MM.1S (cell line): Measurements from ENCODE around the gene DHX35.

Experiments used
- DNase-seq: peaks from one replicate; pipeline ENCODE4 v3.0.0-alpha.2; 2015
- H2AFZ ChIP-seq: fragments of 300-600 bp; sonication (generic); 2 replicates; pipeline ENCODE4 v1.6.0; 2016; ENCODE audit warnings: antibody characterized with exemption, low read length
- H3F3A ChIP-seq: fragments of 300-600 bp; sonication (generic); 2 replicates; pipeline ENCODE4 v1.6.1; 2016; ENCODE audit warnings: mild to moderate bottlenecking, antibody characterized with exemption, low read length, moderate library complexity, mixed read lengths; ENCODE audit not compliant: insufficient read depth
- H3K27ac ChIP-seq: fragments of 300-600 bp; sonication (generic); 2 replicates; pipeline ENCODE4 v1.5.1; 2016; ENCODE audit warnings: mild to moderate bottlenecking, low read length
- H3K27me3 ChIP-seq: fragments of 300-600 bp; sonication (generic); replicated peaks from 2 replicates; pipeline ENCODE4 v1.6.0; 2016; ENCODE audit warnings: low read length; ENCODE audit not compliant: insufficient read depth
- H3K36me3 ChIP-seq: fragments of 300-600 bp; sonication (generic); replicated peaks from 2 replicates; pipeline ENCODE4 v1.6.1; 2016; ENCODE audit warnings: mild to moderate bottlenecking, low read length, mixed read lengths; ENCODE audit not compliant: insufficient read depth
- H3K4me1 ChIP-seq: fragments of 300-600 bp; sonication (generic); 2 replicates; pipeline ENCODE4 v1.6.1; 2016; ENCODE audit warnings: low read length, mixed read lengths
- H3K4me2 ChIP-seq: fragments of 300-600 bp; sonication (generic); 2 replicates; pipeline ENCODE4 v1.6.0; 2016; ENCODE audit warnings: low read depth, low read length
- H3K4me3 ChIP-seq: fragments of 300-600 bp; sonication (generic); 2 replicates; pipeline ENCODE4 v1.5.1; 2016; ENCODE audit warnings: low read length, mixed read lengths
- H3K79me2 ChIP-seq: fragments of 300-600 bp; sonication (generic); 2 replicates; pipeline ENCODE4 v1.6.1; 2016; ENCODE audit warnings: mixed run types, low read length, mixed read lengths
- H3K9ac ChIP-seq: fragments of 300-600 bp; sonication (generic); 2 replicates; pipeline ENCODE4 v1.6.1; 2016; ENCODE audit warnings: low read length, mixed read lengths
- H3K9me2 ChIP-seq: fragments of 300-600 bp; sonication (generic); replicated peaks from 2 replicates; pipeline ENCODE4 v1.6.1; 2016; ENCODE audit warnings: mild to moderate bottlenecking, low read length, mixed read lengths; ENCODE audit not compliant: insufficient read depth
- H3K9me3 ChIP-seq: fragments of 300-600 bp; sonication (generic); replicated peaks from 2 replicates; pipeline ENCODE4 v1.6.1; 2016; ENCODE audit warnings: mild to moderate bottlenecking, low read length, mixed read lengths; ENCODE audit not compliant: insufficient read depth
- H4K20me1 ChIP-seq: fragments of 300-600 bp; sonication (generic); 2 replicates; pipeline ENCODE4 v1.6.1; 2016; ENCODE audit warnings: mild to moderate bottlenecking, low read length, moderate library complexity, mixed read lengths; ENCODE audit not compliant: insufficient read depth
- CTCF ChIP-seq: fragments of 300-600 bp; sonication (generic); IDR thresholded peaks from 2 replicates; pipeline ENCODE4 v1.5.1; 2016; ENCODE audit warnings: antibody characterized with exemption, low read length, mixed read lengths
- EZH2 ChIP-seq: fragments of 300-600 bp; sonication (generic); optimal IDR thresholded peaks from 2 replicates; pipeline ENCODE3; 2017; ENCODE audit warnings: low read depth, mild to moderate bottlenecking, antibody characterized with exemption, low read length, mixed read lengths
- EZH2phosphoT487 ChIP-seq: fragments of 300-600 bp; sonication (generic); IDR thresholded peaks from 2 replicates; pipeline ENCODE4 v1.6.1; 2018; ENCODE audit warnings: antibody characterized with exemption, low read length

The DHX35 gene

GRCh38 chr20:38961530-38962043 lies 557 bp upstream of the DHX35 start:
- peak overlapping the region; percentile 83 for H2AFZ ChIP-seq
- peaks cover 7% of the 10 kb centered on the region; the same call in 1 of the 2 replicates for H3F3A ChIP-seq
- peak overlapping the region; percentile 37; the same call in 1 of the 2 replicates for H3K27ac ChIP-seq
- no peaks in the 10 kb centered on the region for H3K9me2 ChIP-seq
- H3K27me3 ChIP-seq, result no peaks in the 10 kb centered on the region
- TF ChIP-seq EZH2, result no peak
- TF ChIP-seq CTCF, result no peak
- H3K4me2 ChIP-seq, result peak overlapping the region; percentile 84
- H4K20me1 ChIP-seq, result no peaks in the 10 kb centered on the region
- H3K9ac ChIP-seq, result peak overlapping the region; percentile 66
- H3K36me3 ChIP-seq, result no peaks in the 10 kb centered on the region
- H3K4me1 ChIP-seq, result peaks cover 11% of the 10 kb centered on the region; the same call in 1 of the 2 replicates
- peaks cover 34% of the 10 kb centered on the region for H3K79me2 ChIP-seq
- no peaks in the 10 kb centered on the region for H3K9me3 ChIP-seq
- peak overlapping the region; percentile 96 for H3K4me3 ChIP-seq
- DNase-seq, result peak; percentile 10

- Histone ChIP-seq H4K20me1 (no peaks in the 10 kb centered on the region), H3F3A (0 out of 2 replicates have a peak, but pooled peaks cover 5% of the 10 kb centered on the region), H3K9ac (peak overlapping the region; percentile 77; the same call in 1 of the 2 replicates), H3K36me3 (no peaks in the 10 kb centered on the region), H2AFZ (peak overlapping the region; percentile 87), H3K4me2 (peak overlapping the region; percentile 91), H3K9me3 (no peaks in the 10 kb centered on the region), H3K9me2 (no peaks in the 10 kb centered on the region), H3K4me1 (peaks cover 11% of the 10 kb centered on the region; the same call in 1 of the 2 replicates), H3K27me3 (no peaks in the 10 kb centered on the region), H3K79me2 (peaks cover 39% of the 10 kb centered on the region), H3K27ac (peak overlapping the region; percentile 59; the same call in 1 of the 2 replicates), H3K4me3 (peak overlapping the region; percentile 96)
- DNase-seq, result no peak
- TF ChIP-seq EZH2, result no peak
- no peak for TF ChIP-seq CTCF
- no peak for TF ChIP-seq EZH2phosphoT487
These were observed 821 bp downstream of the DHX35 start for GRCh38 chr20:38962928-38963401.

- TF ChIP-seq CTCF (no peak), EZH2 (no peak), EZH2phosphoT487 (no peak)
- Histone ChIP-seq H3K79me2 (peaks cover 39% of the 10 kb centered on the region), H3K4me1 (peaks cover 11% of the 10 kb centered on the region; the same call in 1 of the 2 replicates), H3K27ac (no peak overlapping the region), H3K36me3 (no peaks in the 10 kb centered on the region), H3K4me2 (no peak overlapping the region), H3K9ac (no peak overlapping the region), H3K9me2 (no peaks in the 10 kb centered on the region), H2AFZ (no peak overlapping the region), H3K27me3 (no peaks in the 10 kb centered on the region), H3K9me3 (no peaks in the 10 kb centered on the region), H3F3A (0 out of 2 replicates have a peak, but pooled peaks cover 5% of the 10 kb centered on the region), H4K20me1 (no peaks in the 10 kb centered on the region), H3K4me3 (no peak overlapping the region)
- DNase-seq, result no peak
These were observed 1.6 kb downstream of the DHX35 start for GRCh38 chr20:38963745-38964144.
